MM.1S (cell line): ENCODE results near the gene TNK2.
"Not testable (repeated sequence)": the region's sequence is repeated elsewhere in the genome, so short reads cannot be mapped to it uniquely, and the experiment has no call there.

Experiments
- DNase-seq: peaks from one replicate; pipeline ENCODE4 v3.0.0-alpha.2; 2015
- H2AFZ ChIP-seq: fragments of 300-600 bp; sonication (generic); 2 replicates; pipeline ENCODE4 v1.6.0; 2016; ENCODE audit warnings: antibody characterized with exemption, low read length
- H3F3A ChIP-seq: fragments of 300-600 bp; sonication (generic); 2 replicates; pipeline ENCODE4 v1.6.1; 2016; ENCODE audit warnings: mild to moderate bottlenecking, antibody characterized with exemption, low read length, moderate library complexity, mixed read lengths; ENCODE audit not compliant: insufficient read depth
- H3K27ac ChIP-seq: fragments of 300-600 bp; sonication (generic); 2 replicates; pipeline ENCODE4 v1.5.1; 2016; ENCODE audit warnings: mild to moderate bottlenecking, low read length
- H3K27me3 ChIP-seq: fragments of 300-600 bp; sonication (generic); replicated peaks from 2 replicates; pipeline ENCODE4 v1.6.0; 2016; ENCODE audit warnings: low read length; ENCODE audit not compliant: insufficient read depth
- H3K36me3 ChIP-seq: fragments of 300-600 bp; sonication (generic); replicated peaks from 2 replicates; pipeline ENCODE4 v1.6.1; 2016; ENCODE audit warnings: mild to moderate bottlenecking, low read length, mixed read lengths; ENCODE audit not compliant: insufficient read depth
- H3K4me1 ChIP-seq: fragments of 300-600 bp; sonication (generic); 2 replicates; pipeline ENCODE4 v1.6.1; 2016; ENCODE audit warnings: low read length, mixed read lengths
- H3K4me2 ChIP-seq: fragments of 300-600 bp; sonication (generic); 2 replicates; pipeline ENCODE4 v1.6.0; 2016; ENCODE audit warnings: low read depth, low read length
- H3K4me3 ChIP-seq: fragments of 300-600 bp; sonication (generic); 2 replicates; pipeline ENCODE4 v1.5.1; 2016; ENCODE audit warnings: low read length, mixed read lengths
- H3K79me2 ChIP-seq: fragments of 300-600 bp; sonication (generic); 2 replicates; pipeline ENCODE4 v1.6.1; 2016; ENCODE audit warnings: mixed run types, low read length, mixed read lengths
- H3K9ac ChIP-seq: fragments of 300-600 bp; sonication (generic); 2 replicates; pipeline ENCODE4 v1.6.1; 2016; ENCODE audit warnings: low read length, mixed read lengths
- H3K9me2 ChIP-seq: fragments of 300-600 bp; sonication (generic); replicated peaks from 2 replicates; pipeline ENCODE4 v1.6.1; 2016; ENCODE audit warnings: mild to moderate bottlenecking, low read length, mixed read lengths; ENCODE audit not compliant: insufficient read depth
- H3K9me3 ChIP-seq: fragments of 300-600 bp; sonication (generic); replicated peaks from 2 replicates; pipeline ENCODE4 v1.6.1; 2016; ENCODE audit warnings: mild to moderate bottlenecking, low read length, mixed read lengths; ENCODE audit not compliant: insufficient read depth
- H4K20me1 ChIP-seq: fragments of 300-600 bp; sonication (generic); 2 replicates; pipeline ENCODE4 v1.6.1; 2016; ENCODE audit warnings: mild to moderate bottlenecking, low read length, moderate library complexity, mixed read lengths; ENCODE audit not compliant: insufficient read depth
- EZH2 ChIP-seq: fragments of 300-600 bp; sonication (generic); optimal IDR thresholded peaks from 2 replicates; pipeline ENCODE3; 2017; ENCODE audit warnings: low read depth, mild to moderate bottlenecking, antibody characterized with exemption, low read length, mixed read lengths
- EZH2phosphoT487 ChIP-seq: fragments of 300-600 bp; sonication (generic); IDR thresholded peaks from 2 replicates; pipeline ENCODE4 v1.6.1; 2018; ENCODE audit warnings: antibody characterized with exemption, low read length
- TF ChIP-seq, protein P1 (sequence below): fragments of 300-600 bp; sonication (generic); IDR thresholded peaks from 2 replicates; pipeline ENCODE4 v1.5.1; 2016; ENCODE audit warnings: antibody characterized with exemption, low read length, mixed read lengths

TNK2 gene

GRCh38 chr3:195907934-195908693 lies at the start of gene TNK2:
Gene TNK2 (minus strand): TSS chr3:195908551. CDS start chr3:195888588, 19,963 bp downstream.
- H3K79me2 ChIP-seq, result peaks cover 54% of the 10 kb centered on the region
- H3K27ac ChIP-seq, result peak within 1 kb of the TSS; percentile 94
- H4K20me1 ChIP-seq, result no peaks in the 10 kb centered on the region

DNA sequence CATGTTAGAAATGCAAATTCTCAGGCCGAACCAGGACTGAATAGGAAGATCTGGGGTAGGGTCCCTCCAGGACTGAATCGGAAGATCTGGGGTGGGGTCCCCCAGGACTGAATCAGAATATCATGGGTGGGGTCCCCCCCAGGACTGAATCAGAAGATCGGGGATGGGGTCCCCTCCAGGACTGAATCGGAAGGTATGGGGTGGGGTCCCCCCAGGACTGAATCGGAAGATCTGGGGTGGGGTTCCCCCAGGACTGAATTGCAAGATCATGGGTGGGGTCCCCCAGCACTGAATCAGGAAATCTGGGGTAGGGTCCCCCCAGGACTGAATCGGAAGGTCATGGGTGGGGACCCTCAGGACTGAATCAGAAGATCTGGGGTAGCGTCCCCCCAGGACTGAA lies 48.2 kb upstream of the TNK2 start:
- H3K4me1 ChIP-seq, result no peaks in the 10 kb centered on the region
- H3K27ac ChIP-seq, result no peak overlapping the region
- H3K9me3 ChIP-seq, result no peaks in the 10 kb centered on the region
- no peaks in the 10 kb centered on the region for H4K20me1 ChIP-seq
- H3K4me3 ChIP-seq, result no peak overlapping the region
- no peaks in the 10 kb centered on the region for H3K9me2 ChIP-seq
- TF ChIP-seq EZH2phosphoT487, result no peak
- TF ChIP-seq EZH2, result no peak
- TF ChIP-seq, protein P1, sequence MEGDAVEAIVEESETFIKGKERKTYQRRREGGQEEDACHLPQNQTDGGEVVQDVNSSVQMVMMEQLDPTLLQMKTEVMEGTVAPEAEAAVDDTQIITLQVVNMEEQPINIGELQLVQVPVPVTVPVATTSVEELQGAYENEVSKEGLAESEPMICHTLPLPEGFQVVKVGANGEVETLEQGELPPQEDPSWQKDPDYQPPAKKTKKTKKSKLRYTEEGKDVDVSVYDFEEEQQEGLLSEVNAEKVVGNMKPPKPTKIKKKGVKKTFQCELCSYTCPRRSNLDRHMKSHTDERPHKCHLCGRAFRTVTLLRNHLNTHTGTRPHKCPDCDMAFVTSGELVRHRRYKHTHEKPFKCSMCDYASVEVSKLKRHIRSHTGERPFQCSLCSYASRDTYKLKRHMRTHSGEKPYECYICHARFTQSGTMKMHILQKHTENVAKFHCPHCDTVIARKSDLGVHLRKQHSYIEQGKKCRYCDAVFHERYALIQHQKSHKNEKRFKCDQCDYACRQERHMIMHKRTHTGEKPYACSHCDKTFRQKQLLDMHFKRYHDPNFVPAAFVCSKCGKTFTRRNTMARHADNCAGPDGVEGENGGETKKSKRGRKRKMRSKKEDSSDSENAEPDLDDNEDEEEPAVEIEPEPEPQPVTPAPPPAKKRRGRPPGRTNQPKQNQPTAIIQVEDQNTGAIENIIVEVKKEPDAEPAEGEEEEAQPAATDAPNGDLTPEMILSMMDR, result no peak
- peaks cover 3% of the 10 kb centered on the region; the same call in 1 of the 2 replicates for H3K79me2 ChIP-seq
- peaks cover 9% of the 10 kb centered on the region for H3F3A ChIP-seq
- no peak overlapping the region for H3K4me2 ChIP-seq
- no peaks in the 10 kb centered on the region for H3K36me3 ChIP-seq
- DNase-seq, result no peak
- no peak overlapping the region for H2AFZ ChIP-seq
- H3K9ac ChIP-seq, result no peak overlapping the region
- H3K27me3 ChIP-seq, result no peaks in the 10 kb centered on the region

More at GRCh38 chr3:195907934-195908693, at the start of gene TNK2:
- DNase-seq, result peak; percentile 81
- Histone ChIP-seq H3K9ac (peak within 1 kb of the TSS; percentile 87), H3K4me1 (peaks cover 24% of the 10 kb centered on the region), H3K9me3 (no peaks in the 10 kb centered on the region), H3F3A (peaks cover 47% of the 10 kb centered on the region), H3K4me3 (peak within 1 kb of the TSS; percentile 72), H3K4me2 (peak within 1 kb of the TSS; percentile 98), H3K27me3 (no peaks in the 10 kb centered on the region), H2AFZ (peak within 1 kb of the TSS; percentile 8), H3K9me2 (no peaks in the 10 kb centered on the region), H3K36me3 (no peaks in the 10 kb centered on the region)
- TF ChIP-seq, protein P1, result no peak
- TF ChIP-seq EZH2phosphoT487, result no peak

GRCh38 chr3:195955416-195955841 lies 47.1 kb upstream of the TNK2 start:
- not testable (repeated sequence) for DNase-seq, H3F3A ChIP-seq, H3K27ac ChIP-seq, H4K20me1 ChIP-seq, H2AFZ ChIP-seq, H3K36me3 ChIP-seq, H3K27me3 ChIP-seq, H3K4me3 ChIP-seq, H3K4me1 ChIP-seq, H3K9me3 ChIP-seq, H3K79me2 ChIP-seq, H3K4me2 ChIP-seq, H3K9ac ChIP-seq, H3K9me2 ChIP-seq

GRCh38 chr3:195954752-195955119 lies 46.4 kb upstream of the TNK2 start:
- H3K9ac ChIP-seq, result peak overlapping the region; percentile 52; the same call in 1 of the 2 replicates
- H3K79me2 ChIP-seq, H3F3A ChIP-seq, DNase-seq, H2AFZ ChIP-seq, H3K27me3 ChIP-seq, H3K9me2 ChIP-seq, H3K36me3 ChIP-seq, H3K4me2 ChIP-seq, H3K4me1 ChIP-seq, H4K20me1 ChIP-seq, H3K9me3 ChIP-seq: not testable (repeated sequence)
- H3K27ac ChIP-seq, result peak overlapping the region; percentile 52; the same call in 1 of the 2 replicates
- peak overlapping the region; percentile 55; the same call in 1 of the 2 replicates for H3K4me3 ChIP-seq

DNA sequence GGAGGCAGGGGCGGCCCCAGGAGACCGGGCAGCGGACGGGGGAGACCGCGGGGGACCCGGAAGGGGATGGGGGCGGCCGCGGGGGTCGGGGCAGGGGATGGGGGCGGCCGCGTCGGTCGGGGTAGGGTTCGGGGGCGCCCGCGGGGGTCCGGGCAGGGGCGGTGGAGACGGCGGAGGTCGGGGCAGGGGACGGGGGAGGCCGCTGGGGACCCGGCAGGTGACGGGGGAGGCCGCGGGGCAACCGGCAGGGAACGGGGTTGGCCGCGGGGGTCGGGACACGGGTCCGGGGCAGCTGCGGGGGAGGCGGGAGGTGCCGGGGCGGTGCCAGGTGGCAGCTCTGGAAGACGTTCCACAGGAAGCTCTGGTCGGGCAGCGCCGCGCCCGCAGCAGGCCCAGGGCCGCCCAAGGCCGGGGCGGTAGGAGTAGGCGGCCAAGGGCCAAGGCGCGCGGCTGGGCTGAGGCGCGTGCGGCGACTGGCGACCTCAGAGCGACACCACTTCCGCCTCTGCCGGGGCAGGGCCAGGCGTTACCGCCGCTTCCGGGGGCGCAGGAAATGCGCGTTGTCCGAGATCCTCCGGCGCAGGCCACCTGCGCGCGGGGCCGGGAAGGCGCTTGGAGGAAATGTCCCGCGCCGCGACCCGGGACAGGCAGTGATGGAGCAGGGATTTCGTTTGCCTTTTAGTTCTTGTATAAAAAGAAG lies 45.9 kb upstream of the TNK2 start:
- Histone ChIP-seq H3K9ac (peak overlapping the region; percentile 52; the same call in 1 of the 2 replicates), H3K27ac (peak overlapping the region; percentile 52; the same call in 1 of the 2 replicates)
- peak; percentile 87 for DNase-seq

DNA sequence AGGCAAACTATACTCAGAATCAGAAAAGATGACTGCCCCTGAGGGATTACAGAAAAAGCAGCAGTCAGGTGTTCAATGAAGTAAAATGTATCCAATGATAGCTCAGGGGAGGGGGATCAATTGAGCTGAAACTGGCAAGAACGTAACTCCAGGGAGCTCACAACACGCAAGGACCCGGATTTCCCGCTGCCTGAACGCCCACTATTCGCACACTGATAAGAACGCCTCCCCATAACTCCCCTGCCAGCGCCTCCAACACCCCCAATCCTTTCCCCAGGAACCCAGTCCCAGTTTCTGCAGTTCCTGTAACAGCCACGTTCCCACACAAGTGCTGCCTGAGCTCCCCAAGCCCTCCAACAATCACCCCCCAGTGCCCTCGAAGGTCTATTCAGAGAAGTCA lies 44.2 kb upstream of the TNK2 start:
- not testable (repeated sequence) for H3K4me2 ChIP-seq, H4K20me1 ChIP-seq, DNase-seq, H3K27ac ChIP-seq, H3K79me2 ChIP-seq, H3K9me2 ChIP-seq, H2AFZ ChIP-seq, H3K9ac ChIP-seq, H3K4me3 ChIP-seq, H3F3A ChIP-seq, H3K36me3 ChIP-seq, H3K9me3 ChIP-seq, H3K27me3 ChIP-seq, H3K4me1 ChIP-seq

More for the DNA sequence above, 45.9 kb upstream of the TNK2 start:
- H4K20me1 ChIP-seq, H3K4me1 ChIP-seq, H3K79me2 ChIP-seq, H3F3A ChIP-seq, H3K9me2 ChIP-seq, H3K27me3 ChIP-seq, H3K4me2 ChIP-seq, H3K9me3 ChIP-seq, H3K36me3 ChIP-seq, H2AFZ ChIP-seq: not testable (repeated sequence)
- H3K4me3 ChIP-seq, result peak overlapping the region; percentile 55; the same call in 1 of the 2 replicates
